ENCODE results near the gene PSMB11. TPM values are rescaled to one million over a fixed set of nuclear protein-coding genes. Genes with fewer than 3 reads are reported as not detected.

PSMB11 gene
- total and polyA plus RNA-seq, 10 of the 15 experiments (the other 5 are each of a cell fraction or from before 2014, with no cell fraction given): not detected

DNA sequence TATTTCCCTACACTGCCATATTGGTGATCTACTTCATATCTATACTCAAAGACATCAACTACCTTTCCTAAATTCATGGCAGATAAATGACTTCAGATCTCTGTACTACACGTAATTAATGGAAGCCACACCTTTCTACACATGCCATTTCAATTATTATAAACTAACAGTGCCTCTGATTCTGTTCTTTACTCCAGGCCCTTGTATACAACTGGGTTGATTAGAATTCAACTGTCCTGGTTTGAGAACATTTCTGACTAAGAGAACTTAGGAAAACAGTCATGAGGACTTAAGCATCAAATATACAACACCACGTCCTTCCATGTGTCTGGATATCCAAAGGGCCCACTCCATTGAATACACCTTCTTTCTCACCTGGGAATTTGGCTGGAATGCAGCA is 51.1 kb downstream of the PSMB11 start:
- H3K36me3 ChIP-seq (ENCODE audit: control insufficient read depth in 2 of 2, insufficient read depth in 2 of 2, low read length in 1 of 2): peaks cover 3 to 32% of the 10 kb centered on the region in 2 experiments
- FAIRE-seq (no peak), ATAC-seq (no peak), DNase-seq (ENCODE audit: low read depth, low spot score) (no peak)
- H3K4me3 ChIP-seq: peak overlapping the region; percentile 92; the same call in 1 of the 2 replicates
- SMC1A ChIA-PET (ENCODE audit: uncharacterized antibody, unreplicated experiment): interaction anchor here (1.5 to 1.7 kb wide), 3 partner anchors 22 to 107 kb away, joined by 4 to 6 read pairs (median 5); no protein-coding TSS in a partner anchor
- POLR2A ChIA-PET: interaction anchor here (1.2 kb wide), 1 partner anchor 493 kb away, joined by 4 read pairs; no protein-coding TSS in a partner anchor
- no peaks in the 10 kb centered on the region for H3K9me3 ChIP-seq (replicated peaks; ENCODE audit: control insufficient read depth, insufficient read depth, low read length)
- no peak overlapping the region for H3K27ac ChIP-seq (ENCODE audit: control insufficient read depth, insufficient read depth)
- H4K20me1 ChIP-seq (ENCODE audit: control insufficient read depth, insufficient read depth): 0 out of 2 replicates have a peak, but pooled peaks cover 7% of the 10 kb centered on the region
- no peak overlapping the region for H3K9ac ChIP-seq (ENCODE audit: control insufficient read depth, insufficient read depth, low read length)
- TF ChIP-seq, protein P1, sequence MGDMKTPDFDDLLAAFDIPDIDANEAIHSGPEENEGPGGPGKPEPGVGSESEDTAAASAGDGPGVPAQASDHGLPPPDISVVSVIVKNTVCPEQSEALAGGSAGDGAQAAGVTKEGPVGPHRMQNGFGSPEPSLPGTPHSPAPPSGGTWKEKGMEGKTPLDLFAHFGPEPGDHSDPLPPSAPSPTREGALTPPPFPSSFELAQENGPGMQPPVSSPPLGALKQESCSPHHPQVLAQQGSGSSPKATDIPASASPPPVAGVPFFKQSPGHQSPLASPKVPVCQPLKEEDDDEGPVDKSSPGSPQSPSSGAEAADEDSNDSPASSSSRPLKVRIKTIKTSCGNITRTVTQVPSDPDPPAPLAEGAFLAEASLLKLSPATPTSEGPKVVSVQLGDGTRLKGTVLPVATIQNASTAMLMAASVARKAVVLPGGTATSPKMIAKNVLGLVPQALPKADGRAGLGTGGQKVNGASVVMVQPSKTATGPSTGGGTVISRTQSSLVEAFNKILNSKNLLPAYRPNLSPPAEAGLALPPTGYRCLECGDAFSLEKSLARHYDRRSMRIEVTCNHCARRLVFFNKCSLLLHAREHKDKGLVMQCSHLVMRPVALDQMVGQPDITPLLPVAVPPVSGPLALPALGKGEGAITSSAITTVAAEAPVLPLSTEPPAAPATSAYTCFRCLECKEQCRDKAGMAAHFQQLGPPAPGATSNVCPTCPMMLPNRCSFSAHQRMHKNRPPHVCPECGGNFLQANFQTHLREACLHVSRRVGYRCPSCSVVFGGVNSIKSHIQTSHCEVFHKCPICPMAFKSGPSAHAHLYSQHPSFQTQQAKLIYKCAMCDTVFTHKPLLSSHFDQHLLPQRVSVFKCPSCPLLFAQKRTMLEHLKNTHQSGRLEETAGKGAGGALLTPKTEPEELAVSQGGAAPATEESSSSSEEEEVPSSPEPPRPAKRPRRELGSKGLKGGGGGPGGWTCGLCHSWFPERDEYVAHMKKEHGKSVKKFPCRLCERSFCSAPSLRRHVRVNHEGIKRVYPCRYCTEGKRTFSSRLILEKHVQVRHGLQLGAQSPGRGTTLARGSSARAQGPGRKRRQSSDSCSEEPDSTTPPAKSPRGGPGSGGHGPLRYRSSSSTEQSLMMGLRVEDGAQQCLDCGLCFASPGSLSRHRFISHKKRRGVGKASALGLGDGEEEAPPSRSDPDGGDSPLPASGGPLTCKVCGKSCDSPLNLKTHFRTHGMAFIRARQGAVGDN (IDR thresholded peaks at IDR 0.05): no peak
- no peak for TF ChIP-seq ZSCAN29 (IDR thresholded peaks at IDR 0.05)
- no TSS peak for BruUV-seq (replicated peaks)
- H3K79me2 ChIP-seq (ENCODE audit: control insufficient read depth, insufficient read depth, low read length): peaks cover 56% of the 10 kb centered on the region
- in situ Hi-C loops (cut with MboI) (no loop called here), intact Hi-C loops (cut with micrococcal nuclease; ENCODE audit: unreplicated experiment) (no loop called here)
- WGBS (ENCODE audit: insufficient coverage, insufficient replicate concordance, low lambda C conversion rate, missing lambda C conversion rate): 73% methylated on average over 2 of the region's 2 CpGs
- no peaks in the 10 kb centered on the region for H3K27me3 ChIP-seq (replicated peaks in 1 of 2; ENCODE audit: control insufficient read depth in 2 of 2, insufficient read depth in 2 of 2, low read length in 1 of 2)
- peak overlapping the region; percentile 88 for H3K4me2 ChIP-seq (ENCODE audit: control insufficient read depth, insufficient read depth)
- CTCF ChIA-PET: interaction anchor here (1.2 to 5.3 kb wide), 7 partner anchors 13 to 107 kb away, joined by 5 to 60 read pairs (median 13); no protein-coding TSS in a partner anchor
- H2AFZ ChIP-seq (ENCODE audit: control insufficient read depth, low read depth, low read length): no peak overlapping the region
- H3K4me1 ChIP-seq (ENCODE audit: control insufficient read depth, insufficient read depth, low read length): peaks cover 3% of the 10 kb centered on the region; the same call in 1 of the 2 replicates
- RAD21 ChIA-PET (ENCODE audit: unreplicated experiment): interaction anchor here (0.6 to 1.6 kb wide), 2 partner anchors 24 to 154 kb away, joined by 3 to 6 read pairs; no protein-coding TSS in a partner anchor
